GM12878 (cell line): ENCODE data around the gene OR2AK2. TPM values are rescaled to one million over a fixed set of nuclear protein-coding genes. Genes with fewer than 3 reads are reported as not detected.

Source experiments
- ATAC-seq: fragments of 200-7000 bp; cut with Tn5 transposase; 3 replicates; pipeline ENCODE4 v1.9.1; 2020; ENCODE audit warnings: mild to moderate bottlenecking, moderate library complexity
- BruUV-seq: library from RNA; stranded (reverse); fragments of 400-500 nt; replicated peaks from 2 replicates; lab custom pipeline; 2021; lab: Mats Ljungman, UMichigan
- CTCF ChIA-PET: fragments of 300-600 bp; sonication (Branson Sonifier 250); formaldehyde crosslinking; extraction: SDS; loops from one replicate; lab custom pipeline; 2021; ENCODE audit warnings: inconsistent platforms; lab: Yijun Ruan, JAX
- POLR2A ChIA-PET: fragments of 350-600 bp; formaldehyde crosslinking; extraction: SDS; loops from one replicate; lab custom pipeline; 2021; ENCODE audit warnings: inconsistent platforms; lab: Charles Lee
- RAD21 ChIA-PET: fragments of 300-600 bp; sonication (Branson Sonifier 250); formaldehyde crosslinking; loops from one replicate; lab custom pipeline; 2023; ENCODE audit warnings: antibody characterized with exemption; ENCODE audit not compliant: unreplicated experiment; lab: Charles Lee
- SMC1A ChIA-PET: fragments of 300-600 bp; sonication (Branson Sonifier 250); formaldehyde crosslinking; loops from one replicate; lab custom pipeline; 2023; ENCODE audit not compliant: unreplicated experiment, uncharacterized antibody; lab: Charles Lee
- DNase-seq: peaks from one replicate; pipeline ENCODE4 v3.0.0-alpha.2; 2011; ENCODE audit warnings: low read depth, low spot score
- FAIRE-seq: peaks from 3 replicates; lab custom pipeline; 2011; peaks lifted over from hg19 to GRCh38; lab: Jason Lieb, UNC
- H2AFZ ChIP-seq: 2 replicates; pipeline ENCODE4 v1.6.0; 2011; ENCODE audit warnings: low read depth, low read length, control low read depth; ENCODE audit not compliant: control insufficient read depth
- H3K27ac ChIP-seq: 2 replicates; pipeline ENCODE4 v1.5.1; 2011; ENCODE audit warnings: control low read depth; ENCODE audit not compliant: control insufficient read depth, insufficient read depth
- H3K27me3 ChIP-seq, 2 experiments: replicated peaks in 1 of 2; 2 replicates each; pipeline versions ENCODE4 v1.6.0 to v1.6.1; 2011; ENCODE audit warnings: low read length in 1 of 2; ENCODE audit not compliant: control insufficient read depth in 2 of 2, insufficient read depth in 2 of 2
- H3K36me3 ChIP-seq, 2 experiments: 2 replicates each; pipeline ENCODE4 v1.5.1; 2011; ENCODE audit warnings: low read length in 1 of 2; ENCODE audit not compliant: control insufficient read depth in 2 of 2, insufficient read depth in 2 of 2
- H3K4me1 ChIP-seq: 2 replicates; pipeline ENCODE4 v1.6.1; 2011; ENCODE audit warnings: mild to moderate bottlenecking, low read length, moderate library complexity, mixed read lengths; ENCODE audit not compliant: control insufficient read depth, insufficient read depth
- H3K4me2 ChIP-seq: 2 replicates; pipeline ENCODE4 v1.6.0; 2011; ENCODE audit warnings: control low read depth; ENCODE audit not compliant: control insufficient read depth, insufficient read depth
- H3K4me3 ChIP-seq: fragments of 200-600 bp; sonication (generic); 2 replicates; pipeline ENCODE4 v1.5.1; 2016
- H3K79me2 ChIP-seq: 2 replicates; pipeline ENCODE4 v1.6.0; 2011; ENCODE audit warnings: low read length; ENCODE audit not compliant: control insufficient read depth, insufficient read depth
- H3K9ac ChIP-seq: 2 replicates; pipeline ENCODE4 v1.8.0; 2011; ENCODE audit warnings: low read length, control low read depth, mixed read lengths; ENCODE audit not compliant: control insufficient read depth, insufficient read depth
- H3K9me3 ChIP-seq: replicated peaks from 3 replicates; pipeline ENCODE4 v1.5.1; 2011; ENCODE audit warnings: mild to moderate bottlenecking, low read length; ENCODE audit not compliant: control insufficient read depth, insufficient read depth
- H4K20me1 ChIP-seq: 2 replicates; pipeline ENCODE4 v1.6.0; 2011; ENCODE audit not compliant: control insufficient read depth, insufficient read depth
- EZH2 ChIP-seq: IDR thresholded peaks from 2 replicates; pipeline ENCODE4 v1.6.1; 2012; ENCODE audit warnings: low read depth, mild to moderate bottlenecking, control low read depth, inconsistent platforms, low read length, borderline replicate concordance; ENCODE audit not compliant: control insufficient read depth
- FOS ChIP-seq: IDR thresholded peaks from 3 replicates; pipeline ENCODE4 v1.6.1; 2011; ENCODE audit warnings: borderline replicate concordance; ENCODE audit not compliant: insufficient read length; ENCODE audit errors: extremely low read depth
- IRF4 ChIP-seq: IDR thresholded peaks from 2 replicates; pipeline ENCODE4 v1.6.1; 2011; ENCODE audit warnings: low read depth, low read length
- RAD21 ChIP-seq: IDR thresholded peaks from 2 replicates; pipeline ENCODE4 v1.6.1; 2011; ENCODE audit warnings: mild to moderate bottlenecking, low read depth, low read length, moderate library complexity; ENCODE audit not compliant: insufficient read depth
- RELA ChIP-seq: fragments of 450-650 bp; IDR thresholded peaks from 2 replicates; pipeline ENCODE4 v1.8.0; 2014; ENCODE audit warnings: borderline replicate concordance; ENCODE audit not compliant: partially characterized antibody
- RFX5 ChIP-seq: IDR thresholded peaks from 2 replicates; pipeline ENCODE4 v1.6.1; 2011; ENCODE audit warnings: low read depth, low read length, improper control_type of control experiment
- TAF1 ChIP-seq: IDR thresholded peaks from 2 replicates; pipeline ENCODE4 v1.6.1; 2011; ENCODE audit warnings: mild to moderate bottlenecking, low read depth, low read length, borderline replicate concordance
- WGBS: methylation state at CpG from one replicate; pipeline ENCODE4 v1.1.6; 2016; ENCODE audit warnings: low lambda C conversion rate; ENCODE audit not compliant: insufficient replicate concordance, insufficient coverage; ENCODE audit errors: missing lambda C conversion rate; 5-methylcytosine and 5-hydroxymethylcytosine counted together
- in situ Hi-C: fragments of 300-500 bp; cut with MboI; formaldehyde crosslinking; loops from 9 replicates; pipeline ENCODE4 v1.14.3; 2018; ENCODE audit warnings: mixed read lengths
- intact Hi-C: fragments of 100-400 bp; cut with micrococcal nuclease; formaldehyde crosslinking; loops from one replicate; pipeline ENCODE4 v1.14.2; 2022; ENCODE audit not compliant: unreplicated experiment
- polyA plus RNA-seq, 11 experiments: library from polyadenylated mRNA; depleted of rRNA in 4 of 11; unstranded in 6 of 11; stranded (reverse) in 5 of 11; fragments of >200 nt; fragmentation: Nextera tagmentation in 4 of 11; fragmentation: Illumina TruSeq in 1 of 11; extraction: Ambion mirVana in 4 of 11; extraction: Trizol in 1 of 11; gene quantifications; 1 replicate in 1 of 11; 2 replicates in 10 of 11; pipeline versions ENCODE4 v1.2.1 to v1.2.3, GENCODE V29; 2011 to 2016; ENCODE audit warnings: inconsistent platforms in 2 of 11, missing spikeins in 2 of 11, low read depth in 1 of 11
- total RNA-seq, 4 experiments: library from RNA; depleted of rRNA in 3 of 4; stranded (reverse); fragments of >200 nt in 3 of 4; fragmentation: Illumina TruSeq in 1 of 4; extraction: Trizol in 1 of 4; gene quantifications; 2 replicates each; pipeline versions ENCODE4 v1.2.1 to v1.2.3, GENCODE V29; 2013 to 2021
- TF ChIP-seq, protein P1 (sequence below): fragments of 450-650 bp; IDR thresholded peaks from 2 replicates; pipeline ENCODE4 v1.6.1; 2017; ENCODE audit warnings: low read depth, mild to moderate bottlenecking, moderate library complexity
- TF ChIP-seq, protein P2 (sequence below), 3 experiments: IDR thresholded peaks in 2 of 3; conservative IDR thresholded peaks in 1 of 3; 2 replicates each; pipeline ENCODE4 v1.5.1; 2011; ENCODE audit warnings: low read depth in 3 of 3, low read length in 3 of 3, mild to moderate bottlenecking in 3 of 3, control low read depth in 2 of 3, moderate library complexity in 2 of 3, inconsistent platforms in 1 of 3, mixed read lengths in 1 of 3; ENCODE audit not compliant: control insufficient read depth in 2 of 3, insufficient read depth in 1 of 3; ENCODE audit errors: extremely low read depth in 1 of 3

The OR2AK2 gene
- total and polyA plus RNA-seq, 10 of the 15 experiments (the other 5 are each of a cell fraction or from before 2014, with no cell fraction given): 0.11 to 0.13 TPM; not detected in 8

DNA sequence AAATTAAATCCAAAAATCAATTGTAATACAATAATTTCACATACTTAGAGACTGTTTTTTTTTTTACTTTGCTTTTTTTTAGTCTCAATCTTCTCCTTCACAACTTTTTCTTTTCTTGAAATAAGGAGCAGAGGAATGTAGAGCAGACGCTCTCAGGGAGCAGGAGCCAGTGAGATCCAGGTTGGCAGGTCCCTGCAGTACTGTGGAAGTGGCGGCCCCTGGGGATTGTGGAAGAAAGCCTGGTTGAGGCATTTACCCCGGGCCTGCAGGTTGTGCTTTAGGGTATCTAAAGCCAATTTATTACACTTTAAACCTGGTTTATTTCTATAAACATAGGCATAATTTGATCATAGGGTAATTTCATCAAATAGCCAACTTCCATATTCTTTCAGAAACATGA, 41.1 kb upstream of the OR2AK2 start:
- ATAC-seq (no peak), DNase-seq (no peak), FAIRE-seq (no peak)
- Histone ChIP-seq H3K27ac (no peak overlapping the region), H3K79me2 (no peaks in the 10 kb centered on the region), H4K20me1 (no peaks in the 10 kb centered on the region), H3K4me3 (no peak overlapping the region), H3K36me3 (no peaks in the 10 kb centered on the region), H2AFZ (no peak overlapping the region), H3K4me2 (no peak overlapping the region), H3K27me3 (no peaks in the 10 kb centered on the region; a peak in 1 of 4 replicates), H3K9me3 (no peaks in the 10 kb centered on the region), H3K4me1 (no peaks in the 10 kb centered on the region), H3K9ac (no peak overlapping the region)
- ChIA-PET RAD21 (no interaction called here), SMC1A (no interaction called here), POLR2A (no interaction called here), CTCF (no interaction called here)
- WGBS: 0% methylated on average over 3 of the region's 3 CpGs
- TF ChIP-seq, protein P1, sequence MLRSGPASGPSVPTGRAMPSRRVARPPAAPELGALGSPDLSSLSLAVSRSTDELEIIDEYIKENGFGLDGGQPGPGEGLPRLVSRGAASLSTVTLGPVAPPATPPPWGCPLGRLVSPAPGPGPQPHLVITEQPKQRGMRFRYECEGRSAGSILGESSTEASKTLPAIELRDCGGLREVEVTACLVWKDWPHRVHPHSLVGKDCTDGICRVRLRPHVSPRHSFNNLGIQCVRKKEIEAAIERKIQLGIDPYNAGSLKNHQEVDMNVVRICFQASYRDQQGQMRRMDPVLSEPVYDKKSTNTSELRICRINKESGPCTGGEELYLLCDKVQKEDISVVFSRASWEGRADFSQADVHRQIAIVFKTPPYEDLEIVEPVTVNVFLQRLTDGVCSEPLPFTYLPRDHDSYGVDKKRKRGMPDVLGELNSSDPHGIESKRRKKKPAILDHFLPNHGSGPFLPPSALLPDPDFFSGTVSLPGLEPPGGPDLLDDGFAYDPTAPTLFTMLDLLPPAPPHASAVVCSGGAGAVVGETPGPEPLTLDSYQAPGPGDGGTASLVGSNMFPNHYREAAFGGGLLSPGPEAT: no peak
- no peak for TF ChIP-seq RAD21
- no peak for TF ChIP-seq RFX5
- no peak for TF ChIP-seq TAF1
- in situ Hi-C loops: no loop called here
- intact Hi-C loops: no loop called here
- no TSS peak for BruUV-seq

DNA sequence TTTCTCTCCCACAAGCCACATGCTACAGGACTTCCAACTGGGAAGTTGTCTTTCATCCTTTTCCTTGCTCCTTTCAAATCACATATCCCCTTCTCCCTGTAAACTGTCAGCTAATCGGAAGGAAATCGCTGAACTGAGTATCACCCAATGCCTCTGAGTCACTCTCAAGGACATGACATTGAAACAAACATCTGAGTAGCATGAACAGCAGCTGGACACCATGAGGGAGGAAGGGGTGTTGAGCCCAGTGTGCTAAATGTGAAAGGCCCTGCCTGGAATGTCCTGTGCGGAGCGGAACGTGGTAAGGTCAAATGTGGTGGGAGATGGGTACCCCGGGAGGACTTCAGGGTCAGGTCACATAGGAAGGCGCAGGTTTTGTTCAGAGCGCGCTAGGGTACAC, 40.2 kb upstream of the OR2AK2 start, which contains the start of gene OR2AJ1:
OR2AJ1 (plus strand) TSS at position 22 of the 400 bp plus-strand sequence. CDS start 8,880 bp downstream, outside the sequence.
- ChIA-PET RAD21 (no interaction called here), CTCF (interaction anchor here (1.0 kb wide), 1 partner anchor 24 kb away, joined by 3 read pairs; no protein-coding TSS in a partner anchor), SMC1A (no interaction called here), POLR2A (no interaction called here)
- DNase-seq (no peak), FAIRE-seq (no peak), ATAC-seq (no peak)
- Histone ChIP-seq H3K4me3 (no peak within 1 kb of the TSS), H3K4me1 (no peaks in the 10 kb centered on the region), H3K9ac (no peak within 1 kb of the TSS), H3K9me3 (no peaks in the 10 kb centered on the region), H3K27me3 (no peaks in the 10 kb centered on the region; a peak in 1 of 4 replicates), H2AFZ (no peak within 1 kb of the TSS), H4K20me1 (no peaks in the 10 kb centered on the region), H3K4me2 (no peak within 1 kb of the TSS), H3K27ac (no peak within 1 kb of the TSS), H3K36me3 (no peaks in the 10 kb centered on the region), H3K79me2 (no peaks in the 10 kb centered on the region)
- no TSS peak for BruUV-seq
- 38% methylated on average over 9 of the region's 9 CpGs for WGBS
- intact Hi-C loops: no loop called here
- in situ Hi-C loops: no loop called here
- TF ChIP-seq RELA (no peak), IRF4 (no peak), EZH2 (no peak), FOS (no peak)
- TF ChIP-seq, protein P2, sequence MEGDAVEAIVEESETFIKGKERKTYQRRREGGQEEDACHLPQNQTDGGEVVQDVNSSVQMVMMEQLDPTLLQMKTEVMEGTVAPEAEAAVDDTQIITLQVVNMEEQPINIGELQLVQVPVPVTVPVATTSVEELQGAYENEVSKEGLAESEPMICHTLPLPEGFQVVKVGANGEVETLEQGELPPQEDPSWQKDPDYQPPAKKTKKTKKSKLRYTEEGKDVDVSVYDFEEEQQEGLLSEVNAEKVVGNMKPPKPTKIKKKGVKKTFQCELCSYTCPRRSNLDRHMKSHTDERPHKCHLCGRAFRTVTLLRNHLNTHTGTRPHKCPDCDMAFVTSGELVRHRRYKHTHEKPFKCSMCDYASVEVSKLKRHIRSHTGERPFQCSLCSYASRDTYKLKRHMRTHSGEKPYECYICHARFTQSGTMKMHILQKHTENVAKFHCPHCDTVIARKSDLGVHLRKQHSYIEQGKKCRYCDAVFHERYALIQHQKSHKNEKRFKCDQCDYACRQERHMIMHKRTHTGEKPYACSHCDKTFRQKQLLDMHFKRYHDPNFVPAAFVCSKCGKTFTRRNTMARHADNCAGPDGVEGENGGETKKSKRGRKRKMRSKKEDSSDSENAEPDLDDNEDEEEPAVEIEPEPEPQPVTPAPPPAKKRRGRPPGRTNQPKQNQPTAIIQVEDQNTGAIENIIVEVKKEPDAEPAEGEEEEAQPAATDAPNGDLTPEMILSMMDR (IDR thresholded peaks at IDR 0.05 in 2 of 3, conservative IDR thresholded peaks at IDR 0.05 in 1 of 3; ENCODE audit: control insufficient read depth in 2 of 3, extremely low read depth in 1 of 3, insufficient read depth in 1 of 3, low read depth in 3 of 3, low read length in 3 of 3): no peak
